Suprapubic skin (tissue), 4 donors: ENCODE data around the gene ANKRD26. TPM values are rescaled to one million over a fixed set of nuclear protein-coding genes. Genes with fewer than 3 reads are reported as not detected.
"Not testable (repeated sequence)": the region's sequence is repeated elsewhere in the genome, so short reads cannot be mapped to it uniquely, and the experiment has no call there.

Experiments
- DNase-seq, 2 donors: peaks; one replicate each; pipeline ENCODE4 v3.0.0-alpha.2; 2019; ENCODE audit warnings: low spot score in 2 of 2
- H3K27ac ChIP-seq: fragments of 200-600 bp; sonication (generic); one replicate; pipeline ENCODE4 v1.5.1; 2019
- H3K27me3 ChIP-seq: fragments of 200-600 bp; sonication (generic); one replicate; pipeline ENCODE4 v1.5.1; 2019
- H3K36me3 ChIP-seq: fragments of 200-600 bp; sonication (generic); one replicate; pipeline ENCODE4 v1.5.1; 2019
- H3K4me1 ChIP-seq: fragments of 200-600 bp; sonication (generic); one replicate; pipeline ENCODE4 v1.5.1; 2019
- H3K4me3 ChIP-seq: fragments of 200-600 bp; sonication (generic); one replicate; pipeline ENCODE4 v1.5.1; 2019; ENCODE audit warnings: mild to moderate bottlenecking
- H3K9me3 ChIP-seq: fragments of 200-600 bp; sonication (generic); one replicate; pipeline ENCODE4 v1.5.1; 2019
- CTCF ChIP-seq, 2 donors: fragments of 200-600 bp in 1 of 2; fragments of 450-650 bp in 1 of 2; sonication (generic) in 1 of 2; IDR thresholded peaks; one replicate each; pipeline ENCODE4 v1.5.1; 2016 to 2019; ENCODE audit warnings: antibody characterized with exemption in 2 of 2, mild to moderate bottlenecking in 1 of 2, moderate library complexity in 1 of 2
- EP300 ChIP-seq: sonication (generic); formaldehyde crosslinking; IDR thresholded peaks from one replicate; pipeline ENCODE4 v1.6.1; 2017; ENCODE audit warnings: antibody characterized with exemption
- POLR2A ChIP-seq, 2 donors: fragments of 450-650 bp; IDR thresholded peaks; one replicate each; pipeline ENCODE4 v1.6.1; 2017; ENCODE audit warnings: antibody characterized with exemption in 2 of 2, mild to moderate bottlenecking in 2 of 2, moderate library complexity in 2 of 2
- POLR2AphosphoS5 ChIP-seq, 3 donors: sonication (generic); formaldehyde crosslinking; IDR thresholded peaks; one replicate each; pipeline ENCODE4 v1.6.1; 2017; ENCODE audit warnings: antibody characterized with exemption in 3 of 3
- WGBS: methylation state at CpG from one replicate; pipeline ENCODE4 v1.1.5; 2018; 5-methylcytosine and 5-hydroxymethylcytosine counted together
- total RNA-seq, 4 donors: library from RNA; depleted of rRNA; stranded (reverse); fragments of >200 nt; gene quantifications; one replicate each; pipeline ENCODE4 v1.1.0, GENCODE V29; 2016

Gene ANKRD26
- total RNA-seq, 4 donors from 2014 or later = 2.8 to 17.1 (median 7.9) TPM

DNA sequence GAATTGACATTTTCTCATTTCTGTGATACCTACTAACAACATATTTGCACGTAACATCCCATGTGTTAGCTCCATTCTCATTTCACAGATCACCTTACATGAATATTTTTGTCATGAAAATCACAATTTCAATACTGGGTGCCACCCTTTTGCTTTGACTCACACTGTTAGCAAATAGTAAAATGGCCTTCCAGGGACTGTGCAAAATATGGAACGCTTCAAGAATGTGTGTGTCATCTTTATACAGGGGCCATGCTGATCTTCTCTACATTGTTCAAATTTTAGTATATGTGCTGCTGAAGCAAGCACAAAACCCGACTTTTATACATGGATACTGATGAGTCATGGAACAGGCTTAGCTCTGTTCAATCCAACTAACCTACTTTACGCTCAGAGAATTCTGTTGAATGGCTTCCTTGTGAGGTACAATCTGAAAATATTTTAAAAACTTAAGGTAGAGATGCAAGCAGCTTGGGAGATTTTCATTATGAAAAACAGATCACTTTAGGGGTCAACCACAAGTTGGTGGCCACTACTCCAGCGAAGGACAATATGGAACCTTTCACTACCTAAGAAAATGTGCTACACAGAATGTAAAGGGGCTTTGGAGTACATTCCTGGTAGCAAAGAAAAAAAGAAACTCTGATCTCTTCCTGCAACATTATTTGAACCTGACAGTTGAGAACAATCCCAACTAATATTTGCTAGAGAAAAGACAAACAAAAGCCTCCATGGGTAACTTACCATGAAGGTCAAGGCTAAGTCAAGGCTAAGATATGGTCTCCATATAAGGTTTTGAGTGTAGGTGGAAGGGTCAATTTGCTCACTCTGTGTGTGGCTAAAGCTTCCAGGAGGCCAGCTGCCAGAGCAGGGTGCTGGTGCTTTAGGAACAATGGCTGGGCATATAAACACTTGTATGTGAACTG, 11.9 kb downstream of the ANKRD26 start:
- Histone ChIP-seq H3K4me3 (no peak overlapping the region), H3K27ac (no peak overlapping the region), H3K27me3 (no peaks in the 10 kb centered on the region), H3K36me3 (peaks cover 53% of the 10 kb centered on the region), H3K9me3 (no peaks in the 10 kb centered on the region), H3K4me1 (no peaks in the 10 kb centered on the region)
- WGBS = 84% methylated on average over 5 of the region's 5 CpGs
- no peak for DNase-seq
- TF ChIP-seq POLR2AphosphoS5 (IDR thresholded peaks at IDR 0.05) (no peak), EP300 (no peak), POLR2A (IDR thresholded peaks at IDR 0.05) (no peak)

DNA sequence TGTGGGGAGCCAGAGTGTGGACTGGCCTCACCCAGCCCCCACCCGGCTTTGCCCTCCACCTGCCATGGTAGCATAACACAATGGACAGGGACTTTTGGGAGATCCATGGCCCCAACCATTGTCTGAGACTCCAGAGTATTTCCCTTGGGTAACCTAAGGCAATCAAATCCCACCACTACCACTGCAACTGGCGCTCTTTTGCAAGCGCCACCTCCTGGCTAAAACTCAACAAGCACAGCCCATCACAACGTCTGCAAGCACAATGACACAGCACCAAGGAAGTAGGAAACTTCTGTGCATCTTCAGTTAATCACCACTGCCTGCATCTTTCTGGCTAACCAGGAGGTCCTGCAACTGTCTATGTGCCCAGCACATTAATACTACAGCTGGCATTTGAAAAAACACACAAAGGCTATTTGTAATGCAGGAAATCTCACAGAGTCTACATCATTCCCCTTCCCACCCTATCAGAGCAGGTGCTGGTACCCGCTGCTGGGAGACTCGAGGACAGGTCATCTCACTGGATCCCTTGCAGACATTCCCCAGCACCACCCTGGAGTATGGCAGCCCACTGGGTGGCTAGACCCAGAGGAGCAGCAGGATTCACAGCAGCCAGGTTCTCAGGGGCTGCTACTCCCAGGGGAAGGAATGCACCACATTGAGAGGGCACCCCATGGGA, 27.7 kb downstream of the ANKRD26 start:
- no peaks in the 10 kb centered on the region for H3K27me3 ChIP-seq
- TF ChIP-seq CTCF (IDR thresholded peaks at IDR 0.05) (no peak), POLR2AphosphoS5 (IDR thresholded peaks at IDR 0.05) (no peak), EP300 (no peak), POLR2A (IDR thresholded peaks at IDR 0.05) (no peak)
- no peaks in the 10 kb centered on the region for H3K4me1 ChIP-seq
- WGBS = 93% methylated on average over 5 of the region's 6 CpGs
- H3K9me3 ChIP-seq = no peaks in the 10 kb centered on the region
- H3K4me3 ChIP-seq = no peak overlapping the region
- no peak for DNase-seq
- no peak overlapping the region for H3K27ac ChIP-seq
- peaks cover 66% of the 10 kb centered on the region for H3K36me3 ChIP-seq

- Histone ChIP-seq H3K36me3 (peaks cover 51% of the 10 kb centered on the region), H3K27me3 (no peaks in the 10 kb centered on the region), H3K4me1 (no peaks in the 10 kb centered on the region), H3K27ac (no peak overlapping the region), H3K4me3 (no peak overlapping the region), H3K9me3 (no peaks in the 10 kb centered on the region)
- 91% methylated on average over 2 of the region's 2 CpGs for whole genome bisulfite sequencing
- TF ChIP-seq POLR2AphosphoS5 (IDR thresholded peaks at IDR 0.05) = no peak
- TF ChIP-seq EP300 = no peak
- no peak for TF ChIP-seq POLR2A (IDR thresholded peaks at IDR 0.05)
- TF ChIP-seq CTCF (IDR thresholded peaks at IDR 0.05) = no peak
- DNase-seq = no peak
Observed at GRCh38 chr10:27068217-27068891, 31.9 kb downstream of the ANKRD26 start.

DNA sequence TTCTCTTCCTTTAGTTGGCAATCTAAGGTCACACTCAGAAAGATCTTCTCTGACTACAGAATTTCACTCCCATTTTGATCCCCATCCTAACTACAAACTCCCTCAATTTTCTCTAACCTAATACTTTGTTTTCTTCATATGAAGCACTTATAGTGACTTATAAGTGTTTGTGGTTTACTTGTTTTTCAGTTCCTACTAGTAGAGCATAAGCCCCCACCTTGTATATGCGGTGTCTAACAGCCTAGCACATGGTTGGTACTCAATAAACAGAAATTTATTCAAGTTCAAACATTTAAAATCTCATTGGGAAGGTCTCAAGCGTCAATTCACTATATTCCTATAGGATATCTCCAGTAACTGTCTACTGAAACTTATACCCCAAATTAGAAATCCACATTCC, 35.2 kb downstream of the ANKRD26 start:
- TF ChIP-seq CTCF (IDR thresholded peaks at IDR 0.05) (no peak), POLR2A (IDR thresholded peaks at IDR 0.05) (no peak)
- Histone ChIP-seq H3K27ac (no peak overlapping the region), H3K36me3 (peaks cover 44% of the 10 kb centered on the region), H3K9me3 (no peaks in the 10 kb centered on the region), H3K4me1 (no peaks in the 10 kb centered on the region), H3K4me3 (no peak overlapping the region), H3K27me3 (no peaks in the 10 kb centered on the region)
- 98% methylated on average over 2 of the region's 2 CpGs for WGBS
- no peak for DNase-seq

DNA sequence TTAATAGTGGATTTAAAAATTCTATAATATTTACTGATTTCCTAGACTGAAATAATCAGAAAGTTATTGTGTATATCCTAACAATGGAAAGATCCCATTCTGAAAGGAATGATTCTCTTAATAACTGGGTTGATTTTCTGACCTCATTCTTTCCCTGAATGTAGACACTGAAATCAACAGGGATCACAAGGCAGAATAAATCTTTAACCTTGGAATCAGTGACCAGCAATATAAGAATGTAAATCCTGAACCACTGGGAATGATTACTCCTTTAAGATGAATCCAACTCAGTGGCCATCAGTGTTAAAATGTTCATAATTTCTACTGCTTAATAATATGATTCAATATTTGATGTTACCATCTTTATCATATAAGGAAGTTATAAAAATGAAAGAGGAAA, 47.6 kb downstream of the ANKRD26 start:
- Histone ChIP-seq H3K4me3 (no peak overlapping the region), H3K4me1 (no peaks in the 10 kb centered on the region), H3K27ac (no peak overlapping the region), H3K9me3 (no peaks in the 10 kb centered on the region), H3K36me3 (peaks cover 20% of the 10 kb centered on the region), H3K27me3 (no peaks in the 10 kb centered on the region)
- TF ChIP-seq POLR2AphosphoS5 (IDR thresholded peaks at IDR 0.05) = no peak
- no peak for DNase-seq

- not testable (repeated sequence) for H3K9me3 ChIP-seq, H3K27ac ChIP-seq, H3K4me1 ChIP-seq, H3K4me3 ChIP-seq, DNase-seq, H3K27me3 ChIP-seq
- WGBS = 89% methylated on average over 4 of the region's 4 CpGs
- H3K36me3 ChIP-seq = peaks cover 32% of the 10 kb centered on the region
Observed at GRCh38 chr10:27045247-27045646, 55.0 kb downstream of the ANKRD26 start.
